GM21528 (cell line): Measurements from ENCODE around the gene LRRC3.

ENCODE experiments used
- ATAC-seq: cut with Tn5 transposase; IDR thresholded peaks from one replicate; pipeline ENCODE4 v1.9.1; 2021; ENCODE audit warnings: mild to moderate bottlenecking, moderate library complexity; ENCODE audit not compliant: unreplicated experiment, low FRiP score

The LRRC3 gene

DNA sequence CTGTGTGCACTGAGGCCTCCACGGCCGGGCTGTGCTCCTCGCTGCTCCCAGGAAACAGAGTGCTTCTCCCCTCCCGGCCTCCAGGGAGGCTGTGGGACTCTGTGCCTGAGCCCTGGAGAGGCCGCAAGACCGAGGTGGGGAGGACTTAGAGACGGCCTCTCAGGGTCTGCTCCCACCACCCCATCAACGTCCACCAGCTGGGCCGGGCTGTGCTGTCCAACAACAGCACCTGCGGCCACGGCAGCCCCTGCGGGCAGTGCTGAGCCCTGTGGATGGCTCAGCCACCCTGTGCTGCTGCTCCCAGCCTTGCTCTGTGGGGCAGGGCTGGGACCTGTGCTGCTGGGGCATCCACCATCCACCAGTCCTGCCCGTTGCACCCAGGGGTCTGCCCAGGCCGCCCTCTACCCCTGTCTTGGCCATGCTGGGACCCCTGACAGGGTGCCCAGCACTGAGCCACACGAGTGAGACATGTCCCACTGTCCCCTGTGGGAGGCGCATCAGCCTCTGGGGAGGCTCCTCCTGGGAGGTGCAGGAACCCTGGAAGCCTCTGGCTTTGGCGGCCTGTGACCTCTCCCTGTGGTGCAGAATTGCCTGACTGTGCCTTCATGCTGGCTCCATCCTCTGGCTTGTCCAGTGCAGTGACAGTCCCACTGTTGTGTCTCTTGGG lies 31.2 kb upstream of the LRRC3 start:
- no peak for ATAC-seq

DNA sequence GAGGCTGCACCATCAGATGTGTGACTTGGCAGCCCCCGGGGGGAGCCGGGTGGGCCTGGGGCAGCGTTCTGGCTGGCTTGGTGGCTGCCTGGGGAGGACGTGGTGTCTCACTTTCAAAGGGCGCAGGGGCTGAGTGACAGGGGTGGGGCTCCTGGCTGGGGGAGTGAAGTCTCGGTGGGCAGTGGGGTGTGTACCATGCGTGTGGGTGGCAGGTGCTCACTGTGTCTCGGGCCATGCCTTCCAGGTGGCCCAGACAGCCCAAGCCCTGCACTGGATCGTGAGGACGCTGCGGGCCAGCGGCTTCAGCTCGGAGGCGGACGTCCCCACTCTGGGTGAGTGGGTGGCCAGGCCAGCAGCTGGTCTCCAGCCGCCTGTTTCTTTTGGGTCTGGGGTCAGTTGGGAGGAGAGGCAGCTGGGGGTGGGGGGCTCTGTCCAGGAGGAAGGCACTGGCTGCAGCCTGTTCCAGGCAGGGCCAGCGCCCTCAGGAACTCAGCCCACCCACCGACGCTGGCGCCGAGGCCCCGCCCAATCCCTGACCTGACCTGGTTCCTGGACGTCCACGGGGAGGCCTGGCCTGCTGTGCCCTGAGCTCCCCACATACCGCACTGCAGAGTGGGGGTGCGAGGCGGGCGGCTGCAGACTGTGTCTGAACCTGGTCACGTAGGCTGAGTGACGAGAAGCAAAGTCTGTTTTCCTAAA lies 30.6 kb upstream of the LRRC3 start:
- ATAC-seq, result no peak

DNA sequence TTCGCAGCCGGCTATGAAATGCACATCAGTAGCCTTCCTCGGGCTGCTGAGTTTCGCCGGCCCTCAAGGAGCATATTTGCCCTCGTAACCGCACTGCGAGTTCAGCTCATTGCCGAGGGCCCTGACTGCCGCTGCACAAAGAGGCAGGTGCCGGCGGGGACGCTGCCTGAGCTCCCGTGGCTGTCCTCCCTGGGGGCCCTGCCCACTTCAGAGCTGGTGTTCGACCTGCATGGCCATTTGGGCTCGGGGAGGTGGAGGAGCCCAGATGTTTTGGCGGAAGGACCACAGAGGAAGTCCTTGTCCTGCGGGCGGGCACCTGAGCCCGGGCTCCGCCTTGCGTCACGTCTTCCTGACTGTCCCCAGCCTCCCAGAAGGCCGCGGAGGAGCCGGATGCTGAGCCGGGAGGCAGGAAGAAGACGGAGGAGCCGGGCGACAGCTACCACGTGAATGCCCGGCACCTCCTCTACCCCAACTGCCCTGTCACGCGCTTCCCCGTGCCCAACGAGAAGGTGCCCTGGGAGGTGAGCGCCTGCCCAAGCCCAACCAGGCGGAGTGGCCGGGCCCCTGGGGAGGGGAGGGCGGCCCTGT lies 29.9 kb upstream of the LRRC3 start:
- no peak for ATAC-seq

DNA sequence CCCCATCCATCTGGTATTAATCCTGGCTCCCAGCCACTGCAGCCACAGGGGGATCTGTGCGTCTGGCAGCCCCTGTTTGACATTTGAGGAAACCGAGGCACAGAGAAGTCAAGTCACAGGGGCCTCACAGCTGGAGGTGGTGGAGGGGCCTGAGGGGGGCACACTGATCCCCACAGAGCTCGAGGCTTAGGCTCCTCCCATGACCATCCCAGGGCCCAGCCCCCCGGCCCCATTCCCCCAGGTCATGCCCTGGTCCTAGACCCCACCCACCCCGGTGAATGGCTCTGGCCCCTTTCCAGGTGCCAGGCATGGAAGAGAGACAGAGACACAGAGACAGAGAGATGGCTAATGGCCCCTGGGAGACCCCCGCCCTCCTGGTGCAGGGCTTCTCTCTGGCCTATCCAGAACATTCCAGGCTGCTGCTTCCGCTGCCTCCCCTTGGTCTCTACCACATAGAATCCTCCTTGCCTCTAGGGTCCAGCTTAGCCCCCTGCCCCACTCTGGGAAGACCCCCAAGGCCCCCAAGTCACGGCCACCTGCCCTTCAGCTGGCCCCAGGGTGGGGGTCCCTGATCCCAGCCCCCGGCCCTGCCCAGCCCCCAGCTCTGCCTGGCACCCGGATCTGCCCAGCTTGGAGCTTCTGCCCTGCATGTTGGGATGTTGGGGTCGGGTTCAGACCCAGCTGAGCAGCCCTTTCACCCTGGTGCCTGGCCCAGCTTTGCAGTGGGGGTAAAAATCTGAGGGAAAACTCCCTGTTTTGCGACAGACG lies 29.2 kb upstream of the LRRC3 start:
- no peak for ATAC-seq

DNA sequence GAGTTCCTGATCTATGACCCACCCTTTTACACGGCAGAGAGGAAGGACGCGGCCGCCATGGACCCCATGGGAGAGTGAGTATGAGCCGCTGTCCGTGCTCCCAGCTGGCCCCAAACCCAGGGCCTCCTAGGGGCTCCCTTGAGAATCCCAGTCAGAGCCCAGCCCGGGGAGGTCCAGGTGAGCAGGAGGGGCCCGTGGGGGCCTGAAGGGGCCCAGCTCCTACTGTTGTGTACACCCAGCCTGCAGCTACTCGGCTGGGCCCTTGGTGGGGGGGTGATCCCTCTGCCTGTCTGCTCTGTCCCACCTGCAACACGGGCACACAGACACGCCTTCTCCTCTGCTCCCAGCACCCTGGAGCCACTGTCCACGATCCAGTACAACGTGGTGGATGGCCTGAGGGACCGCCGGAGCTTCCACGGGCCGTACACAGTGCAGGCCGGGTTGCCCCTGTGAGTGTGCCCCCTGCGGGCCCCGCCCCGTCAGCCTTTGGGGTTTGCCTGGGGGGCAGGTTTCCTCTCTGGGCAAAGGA lies 28.6 kb upstream of the LRRC3 start:
- no peak for ATAC-seq

DNA sequence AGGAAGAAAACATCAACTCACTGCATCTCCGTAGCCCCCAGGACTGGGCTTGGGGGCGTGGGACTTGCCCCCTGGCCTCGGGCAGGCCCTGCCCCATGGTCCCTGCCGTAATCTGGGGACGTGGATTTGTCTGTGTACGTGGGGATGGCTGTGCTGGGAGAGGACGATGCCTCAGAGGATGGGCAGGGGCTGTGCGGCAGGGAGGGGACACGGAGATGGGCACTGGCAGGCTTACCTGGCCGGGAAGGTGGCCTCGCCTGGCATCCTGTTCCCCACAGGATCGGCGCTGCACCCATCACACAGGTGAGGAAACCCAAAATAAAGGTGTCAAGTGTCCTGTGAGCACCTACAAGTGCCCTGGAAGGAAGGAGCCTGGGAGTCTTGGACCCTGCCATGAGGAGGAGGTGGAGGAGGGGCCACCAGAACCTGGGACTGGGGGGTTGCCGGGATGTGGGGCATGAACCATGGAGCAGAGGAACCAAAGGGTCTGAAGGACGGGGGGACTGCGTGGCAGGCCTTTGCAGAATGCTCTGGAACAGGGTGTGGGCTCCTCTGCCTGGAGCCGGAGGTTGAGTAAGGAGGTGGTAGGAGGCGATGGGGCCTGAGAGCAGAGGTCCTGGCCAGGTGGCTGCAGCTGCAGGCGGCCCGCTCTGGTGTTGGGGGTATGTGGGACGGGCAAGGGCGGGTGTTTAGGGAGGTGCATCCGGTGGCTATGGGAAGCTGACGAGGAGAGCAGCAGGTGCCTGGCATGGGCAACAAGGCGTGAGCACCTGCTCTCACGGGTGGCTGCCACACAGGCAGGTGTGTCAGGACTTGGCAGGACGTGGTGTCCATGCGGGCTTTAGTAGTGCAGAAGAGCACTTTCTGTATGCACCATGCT lies 27.8 kb upstream of the LRRC3 start:
- ATAC-seq, result no peak

DNA sequence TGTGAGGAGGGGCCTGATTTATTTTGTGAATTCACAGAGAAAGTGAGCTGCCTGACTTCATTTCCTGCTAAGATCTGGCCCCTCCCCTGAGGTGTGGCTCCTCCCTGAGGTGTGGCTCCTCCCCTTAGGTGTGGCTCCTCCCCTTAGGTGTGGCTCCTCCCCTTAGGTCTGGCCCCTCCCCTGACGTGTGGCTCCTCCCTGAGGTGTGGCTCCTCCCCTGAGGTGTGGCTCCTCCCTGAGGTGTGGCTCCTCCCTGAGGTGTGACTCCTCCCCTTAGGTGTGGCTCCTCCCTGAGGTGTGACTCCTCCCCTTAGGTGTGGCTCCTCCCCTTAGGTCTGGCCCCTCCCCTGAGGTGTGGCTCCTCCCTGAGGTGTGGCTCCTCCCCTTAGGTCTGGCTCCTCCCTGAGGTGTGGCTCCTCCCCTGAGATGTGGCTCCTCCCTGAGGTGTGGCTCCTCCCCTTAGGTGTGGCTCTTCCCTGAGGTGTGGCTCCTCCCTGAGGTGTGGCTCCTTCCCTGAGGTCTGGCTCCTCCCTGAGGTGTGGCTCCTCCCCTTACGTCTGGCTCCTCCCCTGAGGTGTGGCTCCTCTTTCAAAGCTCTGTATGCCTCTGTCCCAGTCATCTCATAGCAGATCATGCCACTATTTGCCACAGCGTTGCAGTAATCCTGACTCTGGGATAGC lies 26.9 kb upstream of the LRRC3 start:
- no peak for ATAC-seq

DNA sequence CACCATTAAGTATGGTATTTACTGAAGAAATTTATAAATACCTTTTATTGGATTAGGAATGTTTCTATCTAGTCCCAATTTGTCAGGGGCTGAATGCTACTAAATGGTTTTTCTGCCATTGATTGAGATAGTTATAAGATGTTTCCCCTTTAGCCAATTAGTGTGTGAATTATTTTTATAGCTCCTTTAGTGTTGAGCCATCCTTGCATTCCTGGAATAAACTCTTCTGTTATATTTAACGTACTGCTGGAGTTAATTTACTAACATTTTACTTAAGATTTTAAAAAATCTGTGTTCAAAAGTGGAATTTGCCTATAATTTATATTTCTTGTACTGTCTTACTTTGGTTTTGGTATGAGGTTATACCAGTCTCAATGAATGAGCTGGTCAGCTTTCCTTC lies 25.4 kb upstream of the LRRC3 start:
- ATAC-seq, result no peak

DNA sequence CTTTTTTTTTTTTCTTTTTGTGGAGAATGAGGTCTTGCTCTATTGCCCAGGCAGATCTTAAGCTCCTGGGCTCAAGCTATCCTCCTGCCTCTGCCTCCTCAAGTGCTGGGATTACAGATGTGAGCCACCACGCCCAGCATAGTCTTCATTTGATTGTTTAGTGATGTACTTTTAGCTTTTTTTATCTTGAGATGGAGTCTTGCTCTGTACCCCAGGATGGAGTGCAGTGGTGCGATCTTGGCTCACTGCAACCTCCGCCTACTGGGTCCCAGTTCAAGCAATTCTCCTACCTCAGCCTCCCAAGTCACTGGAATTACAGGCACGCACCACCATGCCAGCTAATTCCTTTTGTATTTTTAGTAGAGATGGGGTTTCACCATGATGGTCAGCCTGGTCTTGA lies 24.0 kb upstream of the LRRC3 start:
- ATAC-seq, result no peak

DNA sequence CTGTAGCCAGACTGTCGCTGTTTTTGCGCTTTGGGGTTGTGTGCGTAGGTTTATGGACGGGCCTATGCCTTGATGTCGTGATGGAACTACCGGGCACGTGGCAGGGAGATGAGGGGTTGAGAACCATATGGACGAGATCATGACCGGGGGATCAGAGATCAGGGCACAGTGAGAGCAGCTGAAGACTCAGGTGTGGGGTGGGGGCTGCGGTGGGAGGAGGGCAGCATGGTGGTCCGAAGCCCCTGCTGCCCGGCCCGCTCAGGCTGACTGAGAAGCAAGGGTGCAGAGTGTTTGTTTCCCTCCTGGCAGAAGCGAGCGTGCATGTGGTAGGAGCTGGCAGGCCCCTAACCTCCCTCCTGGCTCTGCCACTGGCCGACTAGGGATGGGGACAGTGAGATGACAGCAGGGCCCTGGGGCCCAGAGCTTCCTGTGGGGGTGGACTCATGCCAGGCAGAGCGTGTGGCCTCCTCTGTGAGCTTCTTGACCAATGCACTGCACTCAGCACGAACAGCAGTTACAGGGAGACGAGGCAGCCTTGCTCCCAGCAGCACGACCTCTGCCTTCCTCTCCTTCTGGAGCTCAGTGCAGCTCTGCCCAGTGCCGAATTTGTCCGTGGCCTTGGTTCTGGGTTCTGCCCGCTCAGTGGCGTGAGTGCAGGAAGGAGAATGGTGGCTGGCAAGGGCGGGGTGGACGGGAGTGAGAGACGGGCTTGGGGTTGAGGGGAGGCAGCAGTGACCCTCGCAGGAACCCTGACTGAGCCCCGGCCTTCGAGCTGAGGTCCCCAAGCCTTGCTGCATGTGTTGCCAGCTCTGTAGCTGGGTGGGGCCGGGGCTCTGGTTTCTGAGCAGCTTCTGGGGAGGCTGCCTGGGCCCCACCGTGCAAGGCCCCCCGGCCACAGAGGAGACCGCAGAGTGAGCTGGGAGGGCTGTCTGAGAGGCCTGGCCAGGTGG lies 22.2 kb upstream of the LRRC3 start:
- ATAC-seq, result no peak

DNA sequence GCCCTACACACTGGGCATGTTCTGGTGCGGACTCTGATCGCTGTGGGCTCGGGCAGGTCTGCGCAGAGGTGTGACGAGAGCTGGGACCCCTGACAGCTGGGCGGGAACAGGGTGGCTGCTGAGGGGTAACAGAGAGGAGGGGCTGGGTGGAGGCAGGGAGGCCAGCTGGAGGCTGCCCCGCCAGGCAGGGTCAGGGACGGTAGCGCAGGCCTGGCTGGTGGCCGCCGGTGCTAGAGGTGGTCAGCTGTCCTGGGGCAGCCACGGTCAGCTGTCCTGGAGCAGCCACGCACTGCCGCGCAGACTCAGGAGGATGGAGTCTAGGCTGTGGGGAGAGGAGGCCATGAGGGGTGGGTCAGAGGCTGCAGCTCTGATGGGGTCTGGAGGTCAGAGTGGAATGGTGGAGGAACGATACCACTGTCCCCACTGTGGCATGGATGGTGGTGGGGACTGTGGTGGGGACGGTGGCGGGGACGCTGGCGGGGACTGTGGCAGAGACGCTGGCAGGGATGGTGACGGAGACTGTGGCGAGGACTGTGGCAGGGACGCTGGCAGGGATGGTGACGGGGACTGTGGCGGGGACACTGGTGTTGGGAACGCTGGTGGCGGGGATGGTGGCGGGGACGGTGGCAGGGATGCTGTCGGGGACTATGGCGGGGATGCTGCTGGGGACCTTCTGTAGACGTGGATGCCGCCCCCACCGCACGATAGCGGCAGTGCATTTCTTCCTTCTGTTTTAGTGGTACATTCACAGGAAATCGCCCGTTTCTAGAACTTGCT lies 21.3 kb upstream of the LRRC3 start:
- no peak for ATAC-seq

DNA sequence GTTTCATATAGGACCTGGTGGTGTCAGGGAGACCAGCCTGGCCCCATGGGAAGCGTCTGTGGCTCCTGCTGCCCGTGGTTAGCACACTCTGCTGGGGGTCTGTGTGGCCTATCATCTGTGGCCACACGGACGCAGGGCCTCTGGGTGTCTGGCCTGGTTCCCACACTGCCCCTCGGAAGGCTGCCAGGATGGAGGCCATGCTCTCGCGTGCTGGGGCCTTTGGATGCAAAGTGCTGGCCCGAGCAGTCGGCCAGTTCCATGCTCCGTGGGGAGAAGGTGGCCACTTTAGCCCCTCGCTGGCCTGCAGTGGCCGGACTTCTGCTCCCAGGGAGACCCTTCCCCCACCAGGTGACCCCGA lies 20.8 kb upstream of the LRRC3 start:
- ATAC-seq, result no peak

DNA sequence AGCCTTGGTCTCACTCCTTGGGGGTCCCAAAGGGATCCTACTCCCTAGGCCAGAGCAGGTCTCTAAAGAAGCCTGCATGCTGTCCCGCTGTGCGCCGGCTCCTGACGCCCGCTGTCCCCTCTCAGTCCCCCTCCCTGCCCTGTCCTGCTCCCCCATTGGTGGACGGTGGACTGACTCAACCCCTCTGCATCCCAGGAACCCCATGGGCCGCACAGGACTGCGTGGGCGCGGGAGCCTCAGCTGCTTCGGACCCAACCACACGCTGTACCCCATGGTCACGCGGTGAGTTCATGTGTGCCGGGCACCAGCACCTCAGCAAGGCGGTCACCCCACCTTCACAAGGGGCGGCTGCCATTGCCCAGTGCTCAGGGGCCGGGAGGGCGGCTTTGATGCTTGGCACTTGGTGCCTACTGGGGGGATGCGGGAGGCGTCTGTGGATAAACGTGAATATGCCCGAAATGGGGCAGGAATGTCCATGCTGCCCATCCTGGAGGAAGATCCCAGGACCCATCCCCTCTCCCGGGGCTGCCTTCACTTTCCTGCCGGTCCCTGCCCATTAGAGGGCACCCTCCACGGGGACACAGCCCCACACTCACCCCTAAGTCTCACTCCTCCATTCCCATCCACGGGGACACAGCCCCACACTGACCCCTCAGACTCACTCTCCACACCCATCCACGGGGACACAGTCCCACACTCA lies 20.2 kb upstream of the LRRC3 start:
- no peak for ATAC-seq

DNA sequence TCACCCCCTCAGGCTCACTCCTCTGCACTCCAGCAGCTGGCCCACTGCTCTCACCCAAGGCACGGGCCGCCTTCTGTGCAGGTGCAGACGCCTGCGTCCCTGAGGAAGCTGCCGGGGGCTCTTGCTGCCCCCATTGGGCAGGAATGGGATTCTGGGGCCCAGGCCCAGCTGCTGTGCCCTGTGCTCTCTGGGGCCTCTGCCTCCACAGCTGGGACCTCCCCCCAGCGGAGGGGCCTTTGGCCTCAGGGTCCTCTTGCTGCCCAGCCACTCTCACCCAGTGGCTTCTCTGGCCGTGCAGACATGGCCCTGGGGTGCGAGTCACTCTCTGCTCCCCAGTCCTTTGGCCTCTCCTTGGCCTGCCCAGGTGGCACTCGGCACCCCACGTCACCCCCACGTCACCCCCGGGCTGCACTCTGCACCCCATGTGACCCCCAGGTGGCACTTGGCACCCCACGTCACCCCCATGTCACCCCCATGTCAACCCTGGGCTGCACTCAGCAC lies 19.1 kb upstream of the LRRC3 start:
- no peak for ATAC-seq

DNA sequence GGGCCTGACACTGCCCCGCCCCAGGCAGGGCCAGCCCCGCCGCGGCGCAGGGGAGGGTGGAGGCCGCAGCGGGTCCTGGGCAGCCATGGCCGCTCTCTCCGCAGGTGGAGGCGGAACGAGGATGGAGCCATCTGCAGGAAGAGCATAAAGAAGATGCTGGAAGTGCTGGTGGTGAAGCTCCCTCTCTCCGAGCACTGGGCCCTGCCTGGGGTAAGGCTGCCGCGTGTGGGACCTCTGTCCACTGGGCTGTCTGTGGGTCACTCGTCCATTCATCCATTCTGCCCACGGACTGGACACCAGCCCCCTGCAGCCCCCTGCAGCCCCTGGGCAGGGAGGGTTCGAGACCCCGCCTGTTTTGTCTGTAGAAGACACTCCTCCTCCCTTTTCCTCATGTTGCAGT lies 18.4 kb upstream of the LRRC3 start:
- ATAC-seq, result no peak

DNA sequence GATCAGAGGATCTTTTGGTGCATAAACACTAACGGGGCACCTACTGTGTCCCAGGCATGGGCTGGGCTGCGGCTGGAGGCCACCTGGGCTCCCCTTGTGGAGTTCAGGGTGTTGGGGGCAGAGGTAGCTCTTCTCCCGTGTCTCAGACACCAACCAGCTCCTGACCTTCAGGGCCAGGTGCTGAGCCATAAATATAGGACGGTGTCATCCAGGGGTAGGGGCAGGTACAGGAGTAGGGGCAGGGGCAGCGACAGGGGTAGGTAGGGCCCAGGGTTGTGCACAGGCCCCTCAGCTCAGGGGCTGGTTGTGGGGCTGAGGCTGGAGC lies 18.0 kb upstream of the LRRC3 start:
- ATAC-seq, result no peak
